ENCODE measurements around the gene C19orf67. TPM values are rescaled to one million over a fixed set of nuclear protein-coding genes. Genes with fewer than 3 reads are reported as not detected.
A peak's percentile ranks its signal among the peaks of the same experiment; 100 is the strongest.

The C19orf67 gene
- total RNA-seq, 1 experiment from 2014 or later: not detected

DNA sequence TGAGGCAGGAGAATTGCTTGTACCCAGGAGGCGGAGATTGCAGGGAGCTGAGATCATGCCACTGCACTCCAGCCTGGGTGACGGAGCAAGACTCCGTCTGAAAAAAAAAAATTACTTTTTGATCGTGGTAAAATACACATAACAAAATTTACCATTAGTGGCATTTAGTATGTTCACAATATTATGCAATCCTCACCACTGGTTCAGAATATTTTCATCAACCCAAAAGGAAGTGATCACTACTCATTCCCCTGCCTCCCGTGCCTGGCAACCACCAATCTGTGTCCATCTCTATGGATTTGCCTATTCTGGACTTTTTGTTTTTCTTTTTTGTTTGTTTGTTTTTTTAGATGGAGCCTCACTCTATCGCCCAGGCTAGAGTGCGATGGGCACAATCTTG lies 22.5 kb downstream of the C19orf67 start:
- no peaks in the 10 kb centered on the region for H3K36me3 ChIP-seq (ENCODE audit: control insufficient read depth, insufficient read depth, low read length)
- no peaks in the 10 kb centered on the region for H3K27me3 ChIP-seq (replicated peaks; ENCODE audit: control insufficient read depth, insufficient read depth, low read length)
- no peak overlapping the region for H3K4me3 ChIP-seq (ENCODE audit: low read depth, low read length)
- no peaks in the 10 kb centered on the region for H3K9me3 ChIP-seq
- no peak for DNase-seq
- TF ChIP-seq, protein P1, sequence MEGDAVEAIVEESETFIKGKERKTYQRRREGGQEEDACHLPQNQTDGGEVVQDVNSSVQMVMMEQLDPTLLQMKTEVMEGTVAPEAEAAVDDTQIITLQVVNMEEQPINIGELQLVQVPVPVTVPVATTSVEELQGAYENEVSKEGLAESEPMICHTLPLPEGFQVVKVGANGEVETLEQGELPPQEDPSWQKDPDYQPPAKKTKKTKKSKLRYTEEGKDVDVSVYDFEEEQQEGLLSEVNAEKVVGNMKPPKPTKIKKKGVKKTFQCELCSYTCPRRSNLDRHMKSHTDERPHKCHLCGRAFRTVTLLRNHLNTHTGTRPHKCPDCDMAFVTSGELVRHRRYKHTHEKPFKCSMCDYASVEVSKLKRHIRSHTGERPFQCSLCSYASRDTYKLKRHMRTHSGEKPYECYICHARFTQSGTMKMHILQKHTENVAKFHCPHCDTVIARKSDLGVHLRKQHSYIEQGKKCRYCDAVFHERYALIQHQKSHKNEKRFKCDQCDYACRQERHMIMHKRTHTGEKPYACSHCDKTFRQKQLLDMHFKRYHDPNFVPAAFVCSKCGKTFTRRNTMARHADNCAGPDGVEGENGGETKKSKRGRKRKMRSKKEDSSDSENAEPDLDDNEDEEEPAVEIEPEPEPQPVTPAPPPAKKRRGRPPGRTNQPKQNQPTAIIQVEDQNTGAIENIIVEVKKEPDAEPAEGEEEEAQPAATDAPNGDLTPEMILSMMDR (IDR thresholded peaks at IDR 0.05; ENCODE audit: insufficient read depth in 1 of 2, low read depth in 1 of 2, low read length in 1 of 2, severe bottlenecking in 1 of 2, unreplicated experiment in 1 of 2): no peak
- POLR2A ChIA-PET: no interaction called here
- Mint-ChIP-seq H3K4me3 (ENCODE audit: unreplicated experiment) (no peak overlapping the region), H3K4me1 (ENCODE audit: low read depth, unreplicated experiment) (peaks cover 14% of the 10 kb centered on the region), H3K9me3 (ENCODE audit: unreplicated experiment) (no peaks in the 10 kb centered on the region), H3K27me3 (ENCODE audit: insufficient read depth, unreplicated experiment) (no peaks in the 10 kb centered on the region), H3K27ac (ENCODE audit: unreplicated experiment) (no peak overlapping the region), H3K36me3 (ENCODE audit: insufficient read depth, unreplicated experiment) (peaks cover 7% of the 10 kb centered on the region)
- CTCF ChIA-PET: no interaction called here
- BruUV-seq (replicated peaks): no TSS peak
- intact Hi-C loops (cut with micrococcal nuclease; ENCODE audit: unreplicated experiment): no loop called here
- peaks cover 35% of the 10 kb centered on the region for H3K4me1 ChIP-seq

- ChIA-PET CTCF (interaction anchor here (1.4 kb wide), 1 partner anchor 10 kb away, joined by 3 read pairs; the partner anchor contains the start of gene MISP3), POLR2A (no interaction called here)
- no peaks in the 10 kb centered on the region for H3K36me3 ChIP-seq (ENCODE audit: control insufficient read depth, insufficient read depth, low read length)
- Mint-ChIP-seq H3K27ac (ENCODE audit: unreplicated experiment) (no peak overlapping the region), H3K9me3 (ENCODE audit: unreplicated experiment) (no peaks in the 10 kb centered on the region), H3K27me3 (ENCODE audit: insufficient read depth, unreplicated experiment) (no peaks in the 10 kb centered on the region), H3K36me3 (ENCODE audit: insufficient read depth, unreplicated experiment) (peaks cover 7% of the 10 kb centered on the region), H3K4me1 (ENCODE audit: low read depth, unreplicated experiment) (peaks cover 14% of the 10 kb centered on the region), H3K4me3 (ENCODE audit: unreplicated experiment) (peak overlapping the region; percentile 60)
- no peaks in the 10 kb centered on the region for H3K9me3 ChIP-seq
- BruUV-seq (replicated peaks): no TSS peak
- H3K4me3 ChIP-seq (ENCODE audit: low read depth, low read length): no peak overlapping the region; the same call in 1 of the 2 replicates
- no peaks in the 10 kb centered on the region for H3K27me3 ChIP-seq (replicated peaks; ENCODE audit: control insufficient read depth, insufficient read depth, low read length)
- TF ChIP-seq, protein P1 (IDR thresholded peaks at IDR 0.05; ENCODE audit: insufficient read depth in 1 of 2, low read depth in 1 of 2, low read length in 1 of 2, severe bottlenecking in 1 of 2, unreplicated experiment in 1 of 2): no peak
- DNase-seq: no peak
- peaks cover 35% of the 10 kb centered on the region for H3K4me1 ChIP-seq
- intact Hi-C loops (cut with micrococcal nuclease; ENCODE audit: unreplicated experiment): no loop called here
These were observed 23.1 kb downstream of the C19orf67 start for GRCh38 chr19:14062558-14062855.

DNA sequence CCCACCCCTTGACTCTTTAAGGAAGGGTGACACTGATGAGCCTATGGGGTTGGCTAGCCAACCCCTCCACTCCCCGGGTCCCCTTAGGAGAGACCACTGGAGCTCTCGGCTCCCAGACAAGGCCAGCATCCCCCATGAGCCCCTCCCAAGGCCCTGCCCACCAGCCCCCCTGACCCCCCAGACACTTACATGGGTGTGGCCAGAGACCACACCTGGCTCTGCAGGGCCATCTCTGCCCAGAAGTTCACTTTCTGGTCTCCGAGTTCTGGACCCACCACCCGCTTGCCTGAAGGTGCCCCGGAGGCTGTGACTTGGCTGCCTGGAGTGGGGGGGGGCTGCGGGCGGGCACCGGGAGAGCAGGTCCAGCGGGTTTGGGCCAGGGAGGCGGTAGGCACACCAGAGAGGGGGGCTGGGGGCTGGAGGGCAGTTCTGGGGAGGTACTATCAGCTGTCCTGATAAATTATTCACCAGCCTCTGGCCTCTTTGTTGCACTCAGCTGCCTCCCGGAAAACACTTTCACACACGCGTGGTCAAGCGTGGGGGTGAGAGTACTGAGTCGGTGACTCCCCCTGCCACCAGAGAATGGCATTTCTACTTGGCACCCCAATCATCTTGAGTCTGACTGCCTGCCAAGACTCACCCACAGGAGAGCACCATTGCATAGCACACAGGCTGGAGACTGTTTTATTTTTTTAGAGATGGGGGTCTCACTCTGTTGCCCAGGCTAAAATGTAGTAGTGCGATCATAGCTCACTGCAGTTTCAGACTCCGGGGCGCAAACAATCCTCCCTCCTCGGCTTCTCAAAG lies 23.6 kb downstream of the C19orf67 start, which contains the start of gene PALM3:
TSS of gene PALM3 (minus strand) at position 326 of the 807 bp plus-strand sequence. CDS start at position 230, 96 bp downstream.
- peaks cover 14% of the 10 kb centered on the region for H3K4me1 Mint-ChIP-seq (ENCODE audit: low read depth, unreplicated experiment)
- H3K27me3 ChIP-seq (replicated peaks; ENCODE audit: control insufficient read depth, insufficient read depth, low read length): no peaks in the 10 kb centered on the region
- TF ChIP-seq, protein P1 (IDR thresholded peaks at IDR 0.05; ENCODE audit: insufficient read depth in 1 of 2, low read depth in 1 of 2, low read length in 1 of 2, severe bottlenecking in 1 of 2, unreplicated experiment in 1 of 2): no peak
- no peaks in the 10 kb centered on the region for H3K9me3 ChIP-seq
- intact Hi-C loops (cut with micrococcal nuclease; ENCODE audit: unreplicated experiment): no loop called here
- H3K9me3 Mint-ChIP-seq (ENCODE audit: unreplicated experiment): no peaks in the 10 kb centered on the region
- H3K27me3 Mint-ChIP-seq (ENCODE audit: insufficient read depth, unreplicated experiment): no peaks in the 10 kb centered on the region
- peaks cover 35% of the 10 kb centered on the region for H3K4me1 ChIP-seq
- H3K36me3 Mint-ChIP-seq (ENCODE audit: insufficient read depth, unreplicated experiment): peaks cover 7% of the 10 kb centered on the region
- ChIA-PET POLR2A (no interaction called here), CTCF (interaction anchor here (0.8 to 1.4 kb wide), 2 partner anchors 10 to 1241 kb away, joined by 3 to 6 read pairs; partner anchors contain the start of gene MISP3)
- no peaks in the 10 kb centered on the region for H3K36me3 ChIP-seq (ENCODE audit: control insufficient read depth, insufficient read depth, low read length)
- peak; percentile 76 to 79 for DNase-seq
- no TSS peak for BruUV-seq (replicated peaks)
- peak within 1 kb of the TSS; percentile 68 for H3K27ac Mint-ChIP-seq (ENCODE audit: unreplicated experiment)
- H3K4me3 Mint-ChIP-seq (ENCODE audit: unreplicated experiment): peak within 1 kb of the TSS; percentile 60
- H3K4me3 ChIP-seq (ENCODE audit: low read depth, low read length): peak within 1 kb of the TSS; percentile 26
